ENCODE data around the gene SLC19A1. TPM values are rescaled to one million over a fixed set of nuclear protein-coding genes. Genes with fewer than 3 reads are reported as not detected.

The SLC19A1 gene
- total and polyA plus RNA-seq, 8 donors: 2.9 to 23.3 (median 5.3) TPM

DNA sequence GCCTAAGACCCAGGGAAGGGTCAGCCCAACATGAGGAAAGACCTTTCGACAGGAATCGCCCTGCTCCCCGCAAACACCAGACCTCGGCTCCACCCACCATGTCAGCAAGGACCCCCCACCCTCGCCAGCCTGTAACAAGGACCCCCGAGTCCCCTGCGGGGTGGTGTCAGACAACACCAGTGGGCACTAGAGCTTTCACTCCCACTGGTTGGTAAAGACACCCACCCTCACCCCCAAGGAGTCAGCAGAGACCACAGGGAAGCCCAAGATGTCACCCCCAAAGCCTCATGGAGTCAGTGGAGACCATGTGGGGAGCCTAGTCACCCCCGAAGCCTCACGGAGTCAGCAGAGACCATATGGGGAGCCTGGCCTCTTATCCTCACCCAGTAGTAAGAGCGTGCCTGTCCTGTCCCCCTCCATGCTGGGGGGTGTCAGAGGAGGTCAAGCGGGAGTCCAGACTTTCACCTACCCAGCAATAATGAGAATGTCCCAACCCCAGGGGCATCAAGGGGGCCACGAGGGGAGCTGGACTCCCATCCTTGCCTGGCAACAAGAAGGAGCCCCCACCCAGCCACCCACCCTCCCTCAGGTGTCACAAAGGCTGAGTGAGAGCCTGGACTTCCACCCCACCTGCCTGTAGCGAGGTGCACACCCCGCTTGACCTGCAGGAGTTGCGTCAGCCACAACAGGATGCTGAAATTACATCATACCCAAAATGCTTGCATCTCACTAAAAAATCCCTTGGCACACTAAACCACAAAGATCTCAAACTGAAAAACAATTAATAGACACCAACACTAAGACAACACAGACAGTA is 24.8 kb downstream of the SLC19A1 start:
- Histone ChIP-seq H3K27ac (peak overlapping the region in 2 of 5 donors; percentile 43 to 85), H3K9me3 (peaks cover 0 to 37% (median 27%) of the 10 kb centered on the region in 4 donors), H3K4me3 (no peak overlapping the region), H3K36me3 (peaks cover 0 to 66% (median 23%) of the 10 kb centered on the region in 4 donors), H3K27me3 (no peaks in the 10 kb centered on the region), H3K4me1 (peaks cover 20 to 38% (median 32%) of the 10 kb centered on the region in 4 donors)
- WGBS, 5 donors: 84 to 98% (median 92%) methylated on average over 12 to 15 of the region's 15 CpGs
- intact Hi-C loops (cut with DNase I; ENCODE audit: low total_unique reads): no loop called here
- TF ChIP-seq POLR2A (IDR thresholded peaks at IDR 0.05) (no peak), EP300 (IDR thresholded peaks at IDR 0.05) (no peak), POLR2AphosphoS5 (IDR thresholded peaks at IDR 0.05) (no peak)
- TF ChIP-seq, protein P1, sequence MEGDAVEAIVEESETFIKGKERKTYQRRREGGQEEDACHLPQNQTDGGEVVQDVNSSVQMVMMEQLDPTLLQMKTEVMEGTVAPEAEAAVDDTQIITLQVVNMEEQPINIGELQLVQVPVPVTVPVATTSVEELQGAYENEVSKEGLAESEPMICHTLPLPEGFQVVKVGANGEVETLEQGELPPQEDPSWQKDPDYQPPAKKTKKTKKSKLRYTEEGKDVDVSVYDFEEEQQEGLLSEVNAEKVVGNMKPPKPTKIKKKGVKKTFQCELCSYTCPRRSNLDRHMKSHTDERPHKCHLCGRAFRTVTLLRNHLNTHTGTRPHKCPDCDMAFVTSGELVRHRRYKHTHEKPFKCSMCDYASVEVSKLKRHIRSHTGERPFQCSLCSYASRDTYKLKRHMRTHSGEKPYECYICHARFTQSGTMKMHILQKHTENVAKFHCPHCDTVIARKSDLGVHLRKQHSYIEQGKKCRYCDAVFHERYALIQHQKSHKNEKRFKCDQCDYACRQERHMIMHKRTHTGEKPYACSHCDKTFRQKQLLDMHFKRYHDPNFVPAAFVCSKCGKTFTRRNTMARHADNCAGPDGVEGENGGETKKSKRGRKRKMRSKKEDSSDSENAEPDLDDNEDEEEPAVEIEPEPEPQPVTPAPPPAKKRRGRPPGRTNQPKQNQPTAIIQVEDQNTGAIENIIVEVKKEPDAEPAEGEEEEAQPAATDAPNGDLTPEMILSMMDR (IDR thresholded peaks at IDR 0.05): no peak
- no peak for DNase-seq

DNA sequence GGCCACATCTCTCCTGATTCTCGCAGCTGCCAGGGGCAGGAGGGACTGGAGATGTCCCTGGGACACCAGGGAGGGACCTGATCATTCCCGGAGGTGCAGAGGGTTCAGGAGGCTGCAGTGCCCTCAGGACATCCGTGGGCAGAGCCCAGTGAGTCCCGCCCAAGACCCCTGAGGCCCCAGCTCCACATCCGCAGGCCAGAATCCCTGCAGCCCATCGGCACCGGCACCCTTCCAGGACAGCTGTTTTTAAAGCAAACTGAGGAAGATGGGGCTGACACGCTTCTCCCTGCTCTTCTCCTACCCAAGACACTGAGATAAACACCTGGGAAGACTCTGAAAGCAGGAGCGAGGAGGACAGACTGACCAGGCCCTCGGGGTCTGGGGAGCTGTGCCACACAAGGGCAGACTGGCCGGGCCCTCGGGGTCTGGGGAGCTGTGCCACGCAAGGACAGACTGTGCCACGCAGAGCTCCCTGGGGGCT is 25.5 kb downstream of the SLC19A1 start:
- H3K27ac ChIP-seq: peak overlapping the region in 2 of 5 donors; percentile 43 to 85
- intact Hi-C loops (cut with DNase I; ENCODE audit: low total_unique reads): no loop called here
- peaks cover 0 to 36% (median 26%) of the 10 kb centered on the region in 4 donors for H3K9me3 ChIP-seq
- no peaks in the 10 kb centered on the region for H3K27me3 ChIP-seq
- WGBS, 5 donors: 83 to 96% (median 93%) methylated on average over 12 to 14 of the region's 14 CpGs
- peaks cover 0 to 66% (median 27%) of the 10 kb centered on the region in 4 donors for H3K36me3 ChIP-seq
- H3K4me1 ChIP-seq: peaks cover 27 to 45% (median 39%) of the 10 kb centered on the region in 4 donors
- TF ChIP-seq POLR2A (IDR thresholded peaks at IDR 0.05) (no peak), EP300 (IDR thresholded peaks at IDR 0.05) (no peak), POLR2AphosphoS5 (IDR thresholded peaks at IDR 0.05) (no peak)
- TF ChIP-seq, protein P1 (IDR thresholded peaks at IDR 0.05): no peak
- no peak overlapping the region for H3K4me3 ChIP-seq
- no peak for DNase-seq

DNA sequence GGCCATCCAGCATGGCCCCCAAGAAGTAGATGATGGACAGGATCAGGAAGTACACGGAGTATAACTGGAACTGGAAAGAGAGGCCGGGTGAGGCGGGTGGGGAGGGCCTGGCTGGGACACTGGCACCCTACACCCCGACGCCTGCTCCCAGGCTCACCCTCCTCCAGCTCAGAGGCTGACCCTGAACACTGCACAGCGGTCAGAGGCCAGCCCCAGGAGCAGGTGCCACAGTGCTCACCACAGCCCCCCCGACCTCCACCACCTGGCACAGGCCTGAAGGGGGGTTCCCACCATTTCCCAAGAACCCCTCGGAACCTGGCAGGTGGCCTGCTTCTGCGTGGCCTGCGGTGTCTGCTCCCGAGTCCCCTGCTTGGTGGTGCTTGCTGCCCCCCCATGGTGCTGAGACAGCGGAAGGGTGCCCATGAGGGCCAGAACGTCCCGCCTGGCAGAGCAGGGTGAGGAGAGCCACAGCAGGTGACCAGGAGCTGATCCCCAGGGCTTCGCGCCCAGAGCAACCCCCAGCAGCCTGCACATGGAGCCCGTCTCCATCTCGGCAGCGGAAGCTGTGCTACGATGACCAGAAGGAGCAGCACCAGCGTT is 26.1 kb downstream of the SLC19A1 start:
- H3K4me3 ChIP-seq: no peak overlapping the region
- TF ChIP-seq POLR2AphosphoS5 (IDR thresholded peaks at IDR 0.05) (no peak), POLR2A (IDR thresholded peaks at IDR 0.05) (no peak), EP300 (IDR thresholded peaks at IDR 0.05) (no peak)
- TF ChIP-seq, protein P1 (IDR thresholded peaks at IDR 0.05): no peak
- H3K4me1 ChIP-seq: peaks cover 28 to 51% (median 43%) of the 10 kb centered on the region in 4 donors
- 83 to 89% (median 85%) methylated on average over 10 to 21 of the region's 21 CpGs for WGBS, 5 donors
- peak overlapping the region in 4 of 5 donors; percentile 7 to 85 (median 46) for H3K27ac ChIP-seq
- intact Hi-C loops (cut with DNase I; ENCODE audit: low total_unique reads): no loop called here
- peaks cover 0 to 31% (median 22%) of the 10 kb centered on the region in 4 donors for H3K9me3 ChIP-seq
- peaks cover 0 to 65% (median 31%) of the 10 kb centered on the region in 4 donors for H3K36me3 ChIP-seq
- H3K27me3 ChIP-seq: no peaks in the 10 kb centered on the region
- no peak for DNase-seq

DNA sequence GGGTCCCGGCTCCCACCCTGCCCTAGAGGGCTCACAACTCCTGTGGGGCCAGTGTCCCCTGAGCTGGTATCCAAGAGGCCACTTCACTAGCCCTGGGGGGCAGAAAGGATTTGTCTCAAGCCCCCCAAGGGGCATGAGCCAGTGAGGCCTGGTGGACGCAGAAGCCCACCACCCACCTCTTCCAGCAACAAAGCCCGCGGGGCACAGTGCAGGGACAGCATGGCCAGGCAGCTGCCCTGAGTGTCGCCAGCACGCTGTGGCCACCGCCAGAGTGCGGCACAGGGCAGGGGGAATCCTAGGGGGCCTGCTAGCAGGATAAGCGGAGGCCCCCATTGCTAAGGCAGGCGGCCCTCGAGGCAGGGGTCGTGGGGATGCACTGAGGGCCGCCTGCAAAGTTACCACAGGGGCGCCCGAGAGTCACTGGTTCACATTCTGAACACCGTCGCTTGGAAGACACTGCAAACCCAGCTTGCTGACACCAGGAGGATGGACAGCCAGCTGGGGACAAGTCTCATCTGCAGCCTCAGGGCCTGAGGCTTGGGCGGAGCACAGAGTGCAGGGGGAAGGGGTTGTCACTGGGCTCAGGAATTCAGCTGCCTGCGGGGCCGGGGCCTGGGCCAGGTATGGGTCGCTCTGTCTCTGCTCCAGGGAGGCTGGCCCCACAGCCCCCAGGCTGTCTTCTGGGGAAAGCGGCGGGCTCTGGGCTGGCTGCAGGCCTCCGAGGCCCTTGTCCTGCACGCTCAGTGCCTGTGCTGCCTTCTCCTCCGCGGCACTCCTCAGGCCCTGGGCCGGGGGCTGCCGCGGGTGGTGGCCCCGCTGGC is 26.8 kb downstream of the SLC19A1 start:
- intact Hi-C loops (cut with DNase I; ENCODE audit: low total_unique reads): no loop called here
- DNase-seq: no peak
- Histone ChIP-seq H3K27me3 (no peaks in the 10 kb centered on the region), H3K27ac (peak overlapping the region in 4 of 5 donors; percentile 76 to 85 (median 78)), H3K4me3 (no peak overlapping the region), H3K36me3 (peaks cover 0 to 57% (median 31%) of the 10 kb centered on the region in 4 donors), H3K4me1 (peaks cover 28 to 52% (median 43%) of the 10 kb centered on the region in 4 donors), H3K9me3 (peaks cover 0 to 24% (median 16%) of the 10 kb centered on the region in 4 donors)
- 93 to 97% (median 94%) methylated on average over 22 to 31 of the region's 31 CpGs for WGBS, 5 donors
- TF ChIP-seq, protein P1 (IDR thresholded peaks at IDR 0.05): no peak
- TF ChIP-seq POLR2A (IDR thresholded peaks at IDR 0.05) (no peak), POLR2AphosphoS5 (IDR thresholded peaks at IDR 0.05) (no peak), EP300 (IDR thresholded peaks at IDR 0.05) (no peak)
